ENCODE measurements around the gene CFAP57.

DNA sequence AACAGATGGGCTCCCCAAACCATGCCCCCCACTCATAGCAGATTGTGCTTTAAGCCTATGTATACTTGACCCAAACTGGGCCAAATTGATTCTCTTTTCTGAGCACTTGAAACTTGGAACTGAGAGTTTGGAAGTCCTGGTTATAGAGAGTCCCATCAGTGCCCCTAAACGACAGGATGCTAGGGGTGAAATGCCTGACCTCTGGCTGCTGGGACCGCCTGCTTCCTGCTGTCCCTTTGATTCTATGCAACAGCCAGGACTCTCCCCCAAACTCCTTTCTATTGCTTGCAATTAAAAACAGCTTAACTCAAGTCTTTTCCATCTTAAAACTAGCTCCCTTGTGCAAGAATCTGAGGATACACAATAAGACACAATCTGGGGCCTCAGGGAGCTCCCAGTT is 108.6 kb downstream of the CFAP57 start:
- no peak for TF ChIP-seq POLR2A (IDR thresholded peaks at IDR 0.05)
- TF ChIP-seq, protein P1, sequence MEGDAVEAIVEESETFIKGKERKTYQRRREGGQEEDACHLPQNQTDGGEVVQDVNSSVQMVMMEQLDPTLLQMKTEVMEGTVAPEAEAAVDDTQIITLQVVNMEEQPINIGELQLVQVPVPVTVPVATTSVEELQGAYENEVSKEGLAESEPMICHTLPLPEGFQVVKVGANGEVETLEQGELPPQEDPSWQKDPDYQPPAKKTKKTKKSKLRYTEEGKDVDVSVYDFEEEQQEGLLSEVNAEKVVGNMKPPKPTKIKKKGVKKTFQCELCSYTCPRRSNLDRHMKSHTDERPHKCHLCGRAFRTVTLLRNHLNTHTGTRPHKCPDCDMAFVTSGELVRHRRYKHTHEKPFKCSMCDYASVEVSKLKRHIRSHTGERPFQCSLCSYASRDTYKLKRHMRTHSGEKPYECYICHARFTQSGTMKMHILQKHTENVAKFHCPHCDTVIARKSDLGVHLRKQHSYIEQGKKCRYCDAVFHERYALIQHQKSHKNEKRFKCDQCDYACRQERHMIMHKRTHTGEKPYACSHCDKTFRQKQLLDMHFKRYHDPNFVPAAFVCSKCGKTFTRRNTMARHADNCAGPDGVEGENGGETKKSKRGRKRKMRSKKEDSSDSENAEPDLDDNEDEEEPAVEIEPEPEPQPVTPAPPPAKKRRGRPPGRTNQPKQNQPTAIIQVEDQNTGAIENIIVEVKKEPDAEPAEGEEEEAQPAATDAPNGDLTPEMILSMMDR (IDR thresholded peaks at IDR 0.05), result no peak
- TF ChIP-seq POLR2AphosphoS5 (IDR thresholded peaks at IDR 0.05; ENCODE audit: insufficient read depth in 1 of 2, low read depth in 1 of 2), result no peak

All from vagina (tissue), 2 donors.